ENCODE measurements around the gene DCC. TPM values are rescaled to one million over a fixed set of nuclear protein-coding genes. Genes with fewer than 3 reads are reported as not detected.

DCC gene
- total RNA-seq, 1 experiment from 2014 or later: 0.72 TPM

GRCh38 chr18:52387175-52387574 is 47.2 kb downstream of the DCC start (continued):
- TF ChIP-seq NFYB (CRISPR knock-in tag; conservative IDR thresholded peaks at IDR 0.05; ENCODE audit: low read depth) (no peak), ZBTB21 (CRISPR knock-in tag; IDR thresholded peaks at IDR 0.05; ENCODE audit: borderline replicate concordance) (no peak)

GRCh38 chr18:52391810-52392559 is 52.0 kb downstream of the DCC start:
- TF ChIP-seq ESRRA (CRISPR knock-in tag; IDR thresholded peaks at IDR 0.05; ENCODE audit: borderline replicate concordance): no peak
- ATAC-seq: no peak
- H3K4me3 Mint-ChIP-seq: no peak overlapping the region
- H3K36me3 Mint-ChIP-seq: no peaks in the 10 kb centered on the region
- ChIA-PET POLR2A (no interaction called here), CTCF (no interaction called here)
- no peaks in the 10 kb centered on the region for H3K27me3 Mint-ChIP-seq (ENCODE audit: low read depth)
- no peak for DNase-seq (ENCODE audit: low spot score)
- no peak overlapping the region for H3K27ac Mint-ChIP-seq
- no peaks in the 10 kb centered on the region for H3K9me3 Mint-ChIP-seq
- H3K4me1 Mint-ChIP-seq: no peaks in the 10 kb centered on the region; the same call in 1 of the 2 replicates

- no peaks in the 10 kb centered on the region; the same call in 1 of the 2 replicates for H3K4me1 Mint-ChIP-seq
- no peaks in the 10 kb centered on the region for H3K27me3 Mint-ChIP-seq (ENCODE audit: low read depth)
- H3K27ac Mint-ChIP-seq: no peak overlapping the region; the same call in 1 of the 2 replicates
- no peak for DNase-seq (ENCODE audit: low spot score)
- ATAC-seq: no peak
- H3K36me3 Mint-ChIP-seq: no peaks in the 10 kb centered on the region
- H3K4me3 Mint-ChIP-seq: no peak overlapping the region
- ChIA-PET POLR2A (no interaction called here), CTCF (interaction anchor here (1.4 kb wide), 1 partner anchor 57 kb away, joined by 3 read pairs; no protein-coding TSS in a partner anchor)
- H3K9me3 Mint-ChIP-seq: no peaks in the 10 kb centered on the region
- TF ChIP-seq GRHL2 (CRISPR knock-in tag; IDR thresholded peaks at IDR 0.05; ENCODE audit: insufficient replicate concordance, severe bottlenecking): no peak
- no peak for TF ChIP-seq ATF6 (CRISPR knock-in tag; IDR thresholded peaks at IDR 0.05)
- no peak for TF ChIP-seq FOXP1 (CRISPR knock-in tag; IDR thresholded peaks at IDR 0.05; ENCODE audit: borderline replicate concordance)
- TF ChIP-seq ZSCAN18 (CRISPR knock-in tag; IDR thresholded peaks at IDR 0.05): no peak
- no peak for TF ChIP-seq NFYB (CRISPR knock-in tag; conservative IDR thresholded peaks at IDR 0.05; ENCODE audit: low read depth)
- TF ChIP-seq KAT7 (CRISPR knock-in tag; IDR thresholded peaks at IDR 0.05; ENCODE audit: borderline replicate concordance): no peak
- TF ChIP-seq GTF2I (CRISPR knock-in tag; conservative IDR thresholded peaks at IDR 0.05): no peak
- TF ChIP-seq ZBTB21 (CRISPR knock-in tag; IDR thresholded peaks at IDR 0.05; ENCODE audit: borderline replicate concordance): no peak
- no peak for TF ChIP-seq ZNF532 (CRISPR knock-in tag; IDR thresholded peaks at IDR 0.05; ENCODE audit: borderline replicate concordance)
- no peak for TF ChIP-seq IRF2 (CRISPR knock-in tag; IDR thresholded peaks at IDR 0.05; ENCODE audit: borderline replicate concordance, low read depth)
- TF ChIP-seq ZBTB43 (CRISPR knock-in tag; IDR thresholded peaks at IDR 0.05): no peak
- TF ChIP-seq USF2 (CRISPR knock-in tag; IDR thresholded peaks at IDR 0.05): no peak
- no peak for TF ChIP-seq NR3C1 (CRISPR knock-in tag; conservative IDR thresholded peaks at IDR 0.05; ENCODE audit: low read depth)
- no peak for TF ChIP-seq FOXK1 (CRISPR knock-in tag; IDR thresholded peaks at IDR 0.05)
- TF ChIP-seq ZNF423 (CRISPR knock-in tag; IDR thresholded peaks at IDR 0.05): no peak
- no peak for TF ChIP-seq NR1H2 (CRISPR knock-in tag; IDR thresholded peaks at IDR 0.05)
- no peak for TF ChIP-seq STAT6 (CRISPR knock-in tag; conservative IDR thresholded peaks at IDR 0.05; ENCODE audit: low read depth)
These were observed 54.6 kb downstream of the DCC start for GRCh38 chr18:52394602-52395001.
